ENCODE measurements around the gene AUTS2. TPM values are rescaled to one million over a fixed set of nuclear protein-coding genes. Genes with fewer than 3 reads are reported as not detected.

The AUTS2 gene
- total and polyA plus RNA-seq, 2 experiments from 2014 or later, result 32.0 to 91.0 TPM

GRCh38 chr7:70712942-70713341 lies 1114.7 kb downstream of the AUTS2 start:
- Mint-ChIP-seq H3K4me1 (peaks cover 46% of the 10 kb centered on the region), H3K36me3 (ENCODE audit: low read depth) (peaks cover 48% of the 10 kb centered on the region), H3K27ac (no peak overlapping the region; the same call in 1 of the 2 replicates), H3K9me3 (peaks cover 21% of the 10 kb centered on the region), H3K4me3 (no peak overlapping the region), H3K27me3 (ENCODE audit: insufficient read depth, low read depth, poor library complexity) (peaks cover 9% of the 10 kb centered on the region)
- Histone ChIP-seq H3K4me1 (ENCODE audit: insufficient read depth) (peaks cover 50% of the 10 kb centered on the region), H3K36me3 (ENCODE audit: insufficient read depth) (peaks cover 8% of the 10 kb centered on the region; the same call in 1 of the 2 replicates), H3F3A (replicated peaks; ENCODE audit: low read depth) (peaks cover 2% of the 10 kb centered on the region; the same call in 1 of the 2 replicates), H3K4me2 (no peak overlapping the region), H3K4me3 (no peak overlapping the region), H3K79me2 (replicated peaks; ENCODE audit: insufficient read depth) (peaks cover 100% of the 10 kb centered on the region), H3K27me3 (ENCODE audit: insufficient read depth) (no peaks in the 10 kb centered on the region), H4K20me1 (replicated peaks; ENCODE audit: insufficient read depth) (peaks cover 68% of the 10 kb centered on the region), H3K27ac (ENCODE audit: low read depth) (no peak overlapping the region), H2AFZ (no peak overlapping the region), H3K9me2 (ENCODE audit: insufficient read depth) (no peaks in the 10 kb centered on the region)
- TF ChIP-seq CTCF (conservative IDR thresholded peaks at IDR 0.05; ENCODE audit: low read depth in 2 of 2) (no peak), JUNB (IDR thresholded peaks at IDR 0.05; ENCODE audit: unreplicated experiment) (no peak), ZNF331 (CRISPR knock-in tag; IDR thresholded peaks at IDR 0.05; ENCODE audit: low read depth) (no peak)
- no peak for DNase-seq (ENCODE audit: low spot score)
- no peak for ATAC-seq

- peaks cover 99% of the 10 kb centered on the region for H3K79me2 ChIP-seq (replicated peaks; ENCODE audit: insufficient read depth)
- TF ChIP-seq ZNF462 (CRISPR knock-in tag; IDR thresholded peaks at IDR 0.05) (no peak), JUNB (IDR thresholded peaks at IDR 0.05; ENCODE audit: unreplicated experiment) (no peak), POLR2AphosphoS5 (IDR thresholded peaks at IDR 0.05; ENCODE audit: low read depth) (no peak), ETS1 (IDR thresholded peaks at IDR 0.05) (no peak), NANOG (IDR thresholded peaks at IDR 0.05; ENCODE audit: borderline replicate concordance) (no peak), EZH2 (IDR thresholded peaks at IDR 0.05; ENCODE audit: low read depth, unreplicated experiment) (no peak), CTCF (conservative IDR thresholded peaks at IDR 0.05; ENCODE audit: low read depth in 2 of 2) (no peak), ZNF114 (CRISPR knock-in tag; IDR thresholded peaks at IDR 0.05) (no peak), EZH2phosphoT487 (IDR thresholded peaks at IDR 0.05; ENCODE audit: unreplicated experiment) (no peak), ZNF331 (CRISPR knock-in tag; IDR thresholded peaks at IDR 0.05; ENCODE audit: low read depth) (no peak)
Observed at GRCh38 chr7:70714506-70715038, 1116.3 kb downstream of the AUTS2 start.

More at GRCh38 chr7:70714506-70715038, 1116.3 kb downstream of the AUTS2 start:
- Histone ChIP-seq H4K20me1 (replicated peaks; ENCODE audit: insufficient read depth) (peaks cover 66% of the 10 kb centered on the region), H3K4me3 (no peak overlapping the region), H3K27ac (ENCODE audit: low read depth) (no peak overlapping the region), H3K4me2 (no peak overlapping the region), H3F3A (replicated peaks; ENCODE audit: low read depth) (peaks cover 2% of the 10 kb centered on the region; the same call in 1 of the 2 replicates), H2AFZ (no peak overlapping the region), H3K27me3 (ENCODE audit: insufficient read depth) (no peaks in the 10 kb centered on the region), H3K9me2 (ENCODE audit: insufficient read depth) (no peaks in the 10 kb centered on the region), H3K36me3 (ENCODE audit: insufficient read depth) (peaks cover 8% of the 10 kb centered on the region; the same call in 1 of the 2 replicates), H3K4me1 (ENCODE audit: insufficient read depth) (peaks cover 50% of the 10 kb centered on the region)
- no peak overlapping the region for H3K4me3 Mint-ChIP-seq
- ATAC-seq (no peak), DNase-seq (ENCODE audit: low spot score) (no peak)
- peaks cover 44% of the 10 kb centered on the region for H3K36me3 Mint-ChIP-seq (ENCODE audit: low read depth)
- peaks cover 12% of the 10 kb centered on the region for H3K27me3 Mint-ChIP-seq (ENCODE audit: insufficient read depth, low read depth, poor library complexity)
- H3K9me3 Mint-ChIP-seq, result peaks cover 21% of the 10 kb centered on the region
- H3K27ac Mint-ChIP-seq, result no peak overlapping the region
- H3K4me1 Mint-ChIP-seq, result peaks cover 48% of the 10 kb centered on the region

Measured in GM23338 (cell line).